HG03135 (cell line): ENCODE data around the gene SFPQ.
A peak's percentile ranks its signal among the peaks of the same experiment; 100 is the strongest.
"Not testable (repeated sequence)": the region's sequence is repeated elsewhere in the genome, so short reads cannot be mapped to it uniquely, and the experiment has no call there.

Experiments
- ATAC-seq: cut with Tn5 transposase; IDR thresholded peaks from one replicate; pipeline ENCODE4 v1.9.1; 2021; ENCODE audit warnings: mild to moderate bottlenecking, moderate library complexity; ENCODE audit not compliant: unreplicated experiment

SFPQ gene

GRCh38 chr1:35192853-35193664 lies at the start of gene SFPQ:
SFPQ (minus strand) TSS chr1:35193145; CDS start chr1:35193049, 96 bp downstream.
- ATAC-seq, result peak; percentile 87

DNA sequence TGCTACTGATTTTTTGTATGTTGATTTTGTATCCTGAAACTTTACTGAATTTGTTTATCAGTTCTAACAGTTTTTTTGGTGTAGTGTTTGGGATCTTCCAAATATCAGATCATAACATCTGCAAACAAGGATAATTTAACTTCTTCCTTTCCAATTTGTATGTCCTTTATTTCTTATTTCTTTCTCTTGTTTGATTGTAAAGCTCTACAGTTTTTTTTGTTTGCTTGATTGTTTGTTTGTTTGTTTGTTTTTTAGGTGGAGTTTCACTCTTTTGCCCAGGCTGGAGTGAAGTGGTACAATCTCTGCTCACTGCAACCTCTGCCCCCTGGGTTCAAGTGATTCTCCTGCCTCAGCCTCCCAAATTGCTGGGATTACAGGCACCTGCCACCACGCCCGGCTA lies 43.8 kb upstream of the SFPQ start:
- not testable (repeated sequence) for ATAC-seq

DNA sequence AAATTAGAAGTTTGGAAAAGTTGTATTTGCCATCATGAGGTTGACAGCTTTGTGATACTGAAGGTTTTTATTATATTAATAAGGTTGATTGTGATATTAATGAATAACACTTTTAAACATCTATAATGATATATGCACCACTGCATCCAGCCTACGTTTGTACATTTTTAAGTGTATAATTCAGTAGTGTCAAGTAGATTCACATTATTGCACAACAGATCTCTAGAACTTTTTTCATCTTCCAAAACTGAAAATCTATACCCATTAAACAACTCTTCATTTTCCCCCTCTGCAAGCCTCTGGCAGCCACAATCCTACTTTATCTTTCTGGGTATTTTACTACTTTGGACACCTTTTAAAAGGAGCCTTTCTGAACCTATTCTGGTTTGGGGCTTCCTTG lies 38.3 kb upstream of the SFPQ start:
- ATAC-seq, result no peak

DNA sequence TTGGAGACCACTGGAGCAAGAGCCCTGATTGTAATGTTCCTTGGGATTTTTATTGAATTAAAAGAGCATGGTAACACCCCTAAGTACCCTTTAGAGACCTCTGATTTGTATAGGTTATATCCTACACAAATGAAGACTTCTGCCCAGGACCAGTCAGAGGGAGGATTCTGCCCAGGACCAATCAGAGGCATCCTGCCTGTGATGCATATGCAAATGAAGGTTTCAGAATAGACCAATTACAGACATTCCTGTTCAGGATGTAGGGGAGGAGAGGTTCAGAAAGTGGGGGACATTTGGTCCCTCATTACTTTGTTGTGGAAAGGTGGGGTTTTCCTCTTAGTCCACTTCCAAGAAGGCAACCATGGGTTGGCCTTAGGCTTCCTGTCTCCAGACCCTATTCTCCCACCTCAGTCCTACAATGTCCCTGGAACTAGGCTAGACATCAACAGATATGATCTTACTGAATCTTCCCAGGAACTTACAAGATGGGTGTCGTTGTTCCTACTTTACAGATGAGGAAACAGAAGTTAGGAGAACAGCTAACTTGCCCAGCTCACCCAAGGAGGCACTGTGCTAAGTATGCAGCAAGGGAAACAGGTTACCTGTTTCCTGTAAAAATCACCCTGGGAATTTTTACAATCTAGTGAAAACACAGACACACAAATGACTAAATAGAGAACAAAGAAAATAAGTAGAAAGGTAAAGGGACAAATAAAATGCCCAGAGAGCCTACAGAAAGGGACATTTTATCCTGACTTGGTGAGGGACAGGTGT lies 36.8 kb upstream of the SFPQ start:
- ATAC-seq, result no peak

DNA sequence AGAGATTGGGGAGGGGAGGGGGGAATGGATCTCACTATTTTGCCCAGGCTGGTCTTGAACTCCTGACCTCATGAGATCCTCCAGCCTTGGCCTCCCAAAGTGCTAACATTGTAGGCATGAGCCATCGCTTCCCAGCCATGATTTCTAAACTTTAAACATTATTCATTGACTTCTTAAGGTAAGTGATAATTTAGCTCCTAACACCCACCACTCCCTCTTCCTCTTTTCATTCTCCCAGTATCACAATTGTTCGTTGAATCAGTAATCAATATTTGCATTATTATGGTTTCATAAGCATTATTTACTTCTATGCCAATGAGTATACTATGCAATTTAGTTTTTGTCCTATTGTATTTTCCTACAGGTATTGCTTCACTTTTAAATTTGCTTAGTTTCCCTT lies 33.6 kb upstream of the SFPQ start:
- no peak for ATAC-seq

- no peak for ATAC-seq
These were observed 30.2 kb upstream of the SFPQ start for GRCh38 chr1:35223084-35223630.

DNA sequence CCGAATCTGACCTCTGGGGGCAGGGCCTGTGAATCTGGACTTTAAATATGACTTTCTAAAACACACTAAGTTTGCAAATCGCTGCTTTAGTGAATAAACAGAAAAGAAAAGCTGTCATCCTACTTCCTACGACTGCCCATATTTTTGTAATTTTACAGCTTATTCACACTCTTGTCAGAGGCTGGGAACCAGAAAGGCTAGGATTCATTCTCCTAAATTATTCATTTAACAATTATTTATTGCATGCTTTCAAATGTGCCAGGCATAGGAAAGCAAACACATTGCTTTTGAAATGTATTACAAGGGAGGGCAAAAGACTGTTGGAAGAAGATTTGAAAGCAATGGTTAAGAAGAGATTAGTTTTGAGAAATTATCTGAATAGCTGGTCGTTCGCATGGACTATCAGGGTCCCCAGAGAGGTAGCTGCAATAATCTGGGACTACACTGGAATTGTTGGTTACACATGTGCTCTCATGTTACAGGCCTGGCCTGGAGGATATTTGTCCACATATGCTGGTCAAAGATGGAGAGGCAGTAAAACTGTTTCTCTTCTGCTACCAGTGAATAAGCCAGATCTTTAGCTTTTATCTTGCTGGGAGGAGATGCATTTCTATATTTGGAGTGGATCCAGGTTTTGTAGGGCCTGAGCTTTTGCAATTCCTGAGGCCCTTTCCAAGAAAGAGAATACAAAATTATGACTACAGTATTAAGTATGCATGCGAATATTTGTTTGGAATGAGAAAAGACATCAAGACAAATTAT lies 29.6 kb upstream of the SFPQ start:
- ATAC-seq, result no peak

DNA sequence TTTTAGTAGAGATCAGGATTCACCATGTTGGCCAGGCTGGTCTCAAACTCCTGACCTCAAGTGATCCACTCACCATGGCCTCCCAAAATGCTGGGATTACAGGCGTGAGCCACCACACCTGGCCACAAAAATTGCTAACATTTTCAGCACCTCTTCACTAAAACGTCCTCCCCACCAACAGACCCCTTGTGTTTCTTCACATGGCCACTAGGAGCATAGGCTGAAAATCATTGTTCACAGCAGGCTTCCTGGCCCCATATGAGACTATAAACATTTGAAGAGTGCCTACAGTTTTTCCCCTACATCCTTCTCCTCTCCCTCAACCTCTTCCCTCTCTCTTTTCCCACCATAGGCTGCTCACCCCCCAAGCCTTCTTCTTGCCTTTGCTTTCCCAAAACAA lies 28.0 kb upstream of the SFPQ start:
- no peak for ATAC-seq

DNA sequence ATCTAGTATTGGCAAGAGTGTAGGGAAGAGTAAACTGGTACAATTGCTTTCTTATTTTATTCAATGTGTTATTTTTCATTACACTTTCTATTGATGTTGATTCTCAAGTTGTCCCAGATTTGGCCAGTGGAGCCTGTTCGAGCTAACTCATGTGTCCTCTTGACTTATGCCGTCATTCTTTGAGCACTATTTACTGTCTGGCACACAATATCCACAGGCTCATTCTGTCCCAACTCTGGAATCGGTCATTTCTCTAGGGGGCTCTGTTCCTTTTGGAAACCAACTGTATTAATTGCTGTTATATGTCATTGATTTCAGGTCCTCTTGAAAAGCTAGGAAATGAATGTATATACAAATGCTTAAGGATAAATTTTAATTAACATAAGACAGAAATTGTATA lies 22.4 kb upstream of the SFPQ start:
- ATAC-seq, result no peak

GRCh38 chr1:35211120-35211414 lies 18.1 kb upstream of the SFPQ start:
- ATAC-seq, result no peak

DNA sequence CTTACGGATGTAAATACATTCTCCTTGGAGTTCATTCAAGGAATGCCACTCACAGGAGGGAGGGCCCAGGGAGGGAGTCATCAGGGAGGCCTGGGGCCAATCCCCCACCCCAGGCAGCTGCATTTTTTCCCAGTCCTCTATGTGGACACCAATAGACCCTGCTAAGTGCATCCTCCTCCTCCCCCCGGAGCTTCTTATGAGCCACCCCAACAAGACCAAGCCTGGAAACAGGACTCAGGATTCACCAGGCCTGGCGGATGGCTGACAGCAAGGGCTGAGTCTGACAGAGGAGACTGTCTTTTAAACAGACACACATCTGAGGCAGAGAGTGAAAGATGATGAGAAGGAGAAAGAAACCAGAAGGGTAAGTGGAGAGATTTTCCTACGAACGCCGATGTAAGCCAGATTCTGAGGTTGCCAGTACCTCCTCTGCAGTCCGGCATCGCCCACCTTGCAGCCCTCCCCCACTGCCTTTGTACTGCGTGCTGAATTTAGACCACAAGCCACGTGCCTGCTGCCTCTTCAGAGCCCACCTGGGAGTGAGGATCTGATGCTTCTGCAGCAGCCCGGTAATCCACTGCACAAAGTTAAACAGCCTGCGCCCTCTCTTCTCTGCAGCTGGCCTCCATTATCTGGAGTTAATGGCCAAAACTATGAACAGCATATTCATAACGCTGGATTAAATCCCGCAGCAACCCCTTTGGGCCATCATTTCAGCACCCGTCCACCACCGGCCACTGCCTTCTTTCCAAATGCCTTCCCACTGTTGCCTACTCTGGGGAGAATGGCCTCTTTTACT lies 17.6 kb upstream of the SFPQ start:
- no peak for ATAC-seq

- ATAC-seq, result no peak
These were observed 10.3 kb upstream of the SFPQ start for GRCh38 chr1:35203295-35203694.

DNA sequence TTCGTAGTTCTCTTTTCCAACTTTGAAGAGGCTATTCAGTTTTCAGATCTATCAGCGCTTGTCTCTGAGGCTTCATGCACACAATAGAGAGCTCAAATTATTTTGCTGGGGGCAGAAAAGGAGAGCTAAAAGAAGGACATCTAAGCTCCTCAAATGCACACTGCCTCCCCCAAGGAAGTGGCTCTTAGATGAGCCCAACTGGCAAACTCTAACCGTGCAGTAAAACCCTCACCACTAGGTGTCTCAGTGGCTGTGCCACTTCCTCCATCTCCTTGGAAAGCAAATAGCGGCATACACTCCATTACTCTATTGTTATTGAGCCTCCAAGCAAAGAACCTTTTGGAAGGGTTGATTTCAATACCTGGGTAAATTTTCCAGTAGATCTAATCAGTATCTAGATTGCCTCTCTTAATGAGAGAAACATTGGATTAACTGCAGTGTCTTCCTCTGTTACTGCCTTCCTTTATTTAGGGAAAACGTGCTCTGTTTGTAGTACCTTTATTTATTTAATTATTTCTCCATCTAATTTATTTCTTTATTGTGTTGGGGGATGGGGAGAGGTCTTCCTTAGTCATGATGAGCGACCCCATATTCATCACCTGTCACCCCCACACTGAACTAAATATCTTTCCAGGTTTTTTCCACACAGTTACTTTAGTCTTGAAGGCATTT lies 9.2 kb upstream of the SFPQ start:
- ATAC-seq, result no peak

DNA sequence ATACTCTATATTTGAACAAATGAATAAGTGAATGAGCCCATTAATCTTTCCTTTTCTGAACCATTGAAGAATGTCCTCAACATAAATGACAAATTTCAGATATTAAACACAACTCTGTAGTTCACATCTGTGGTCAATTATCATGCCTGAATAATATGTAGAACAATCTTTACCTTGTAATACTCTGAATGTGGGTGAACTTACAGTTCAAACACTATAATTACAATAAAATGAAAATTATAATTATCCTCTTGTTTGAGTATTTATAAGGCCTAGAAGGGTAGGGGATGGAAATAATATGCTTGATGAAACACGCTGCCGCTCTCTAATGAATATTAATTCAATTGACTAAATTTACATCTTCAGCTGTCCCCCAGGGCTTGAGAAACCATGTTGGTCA lies 8.7 kb upstream of the SFPQ start:
- no peak for ATAC-seq

GRCh38 chr1:35192056-35192852 lies 691 bp downstream of the SFPQ start:
- peak; percentile 44 for ATAC-seq

DNA sequence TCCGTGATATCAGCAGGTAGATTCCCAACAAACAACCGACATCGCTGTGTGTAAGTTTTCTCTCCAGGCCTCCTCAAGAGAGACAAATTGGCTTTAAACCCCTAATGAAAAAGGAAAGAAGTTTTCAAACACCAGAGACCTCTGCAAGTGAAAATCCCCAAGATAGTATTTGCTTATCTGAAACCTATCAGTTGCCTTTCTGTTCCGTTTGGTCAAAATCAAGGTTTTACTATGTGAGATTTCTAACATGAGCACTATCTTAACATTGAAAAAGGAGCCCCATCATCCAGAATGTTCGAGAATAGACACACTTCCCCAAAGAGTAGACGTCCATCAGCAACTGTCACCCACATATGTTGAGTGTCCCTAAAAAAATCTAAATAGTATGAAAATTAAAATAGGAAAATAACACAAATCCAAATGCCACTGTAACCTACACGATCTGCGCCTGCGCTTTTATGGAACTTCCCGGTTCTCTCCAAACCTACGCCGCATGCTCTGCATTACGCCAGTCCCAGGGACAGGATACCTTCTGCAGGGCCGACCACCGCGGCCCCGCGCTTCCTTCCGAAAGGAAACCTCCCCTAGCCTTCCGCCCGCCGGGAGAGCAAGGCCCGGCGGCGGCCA lies 1.4 kb downstream of the SFPQ start:
- no peak for ATAC-seq

GRCh38 chr1:35190784-35191183 lies 2.2 kb downstream of the SFPQ start:
- ATAC-seq, result no peak

DNA sequence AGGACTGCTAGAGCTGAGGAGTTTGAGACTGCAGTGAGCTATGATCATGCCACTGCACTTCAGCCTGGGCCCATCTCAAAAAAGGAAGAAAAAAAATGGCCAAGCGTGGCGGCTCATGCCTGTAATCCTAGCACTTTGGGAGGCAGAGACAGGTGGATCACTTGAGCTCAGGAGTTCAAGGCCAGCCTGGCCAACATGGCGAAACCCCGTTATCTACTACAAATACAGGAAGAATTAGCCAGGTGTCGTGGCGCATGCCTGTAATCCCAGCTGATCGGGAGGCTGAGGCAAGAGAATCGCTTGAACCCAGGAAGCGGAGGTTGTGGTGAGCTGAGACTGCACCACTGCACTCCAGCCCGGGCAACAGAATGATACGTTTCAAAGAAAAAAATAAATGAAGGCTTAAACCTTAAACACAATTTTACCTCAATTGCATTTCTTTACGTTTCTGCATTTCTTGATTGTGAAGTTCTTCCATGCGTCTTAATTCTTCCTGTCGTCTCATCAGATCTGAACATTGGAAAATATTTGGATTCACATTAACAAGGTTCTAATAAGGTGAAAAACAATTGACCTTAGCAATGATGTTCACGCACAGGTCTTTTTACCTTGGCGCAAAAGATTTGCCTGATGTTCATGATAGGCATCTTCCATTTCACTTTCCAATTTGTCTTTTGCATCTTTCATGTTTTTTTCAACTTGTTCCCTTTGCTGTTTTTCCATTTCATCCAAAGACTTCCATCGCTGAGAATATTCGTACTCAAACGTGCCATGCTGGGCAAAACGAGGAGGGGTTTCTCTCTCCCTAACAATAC lies 4.2 kb downstream of the SFPQ start:
- ATAC-seq, result no peak
